Activated CD4-positive, alpha-beta T cell treated with anti-CD3 and anti-CD28 coated beads, Interleukin-2, amount 10 ng/mL, durations not matched to agents 7 days and 5 days (primary cell): ENCODE results near the gene FITM1. TPM values are rescaled to one million over a fixed set of nuclear protein-coding genes. Genes with fewer than 3 reads are reported as not detected.

Source experiments
- CTCF ChIA-PET: fragments of 350-600 bp; sonication (Branson Sonifier 250); formaldehyde crosslinking; loops from one replicate; lab custom pipeline; 2021; ENCODE audit warnings: antibody characterized with exemption; lab: Charles Lee
- POLR2A ChIA-PET: fragments of 350-600 bp; sonication (Branson Sonifier 250); formaldehyde crosslinking; loops from one replicate; lab custom pipeline; 2021; ENCODE audit warnings: antibody characterized with exemption; lab: Charles Lee
- DNase-seq: peaks from one replicate; pipeline ENCODE4 v3.0.0-alpha.2; 2020
- H3K27ac Mint-ChIP-seq: one replicate; pipeline ENCODE4 v1.8.0; 2021; ENCODE audit warnings: mild to moderate bottlenecking, moderate library complexity, mixed read lengths
- H3K27me3 Mint-ChIP-seq: one replicate; pipeline ENCODE4 v1.8.0; 2021; ENCODE audit warnings: mixed read lengths
- H3K36me3 Mint-ChIP-seq: one replicate; pipeline ENCODE4 v1.8.0; 2021; ENCODE audit warnings: low read depth, mixed read lengths
- H3K4me1 Mint-ChIP-seq: one replicate; pipeline ENCODE4 v1.8.0; 2021; ENCODE audit warnings: mixed read lengths
- H3K4me3 Mint-ChIP-seq: one replicate; pipeline ENCODE4 v1.8.0; 2021; ENCODE audit warnings: mild to moderate bottlenecking, moderate library complexity, mixed read lengths
- H3K9me3 Mint-ChIP-seq: one replicate; pipeline ENCODE4 v1.8.0; 2021; ENCODE audit warnings: mixed read lengths
- total RNA-seq, 2 experiments: library from RNA; stranded (reverse); gene quantifications; one replicate each; pipeline ENCODE4 v1.2.3, GENCODE V29; 2021

Gene FITM1
- total RNA-seq, 2 experiments from 2014 or later, result 1.9 to 2.0 TPM

GRCh38 chr14:24159777-24160498, 29.5 kb downstream of the FITM1 start:
- Mint-ChIP-seq H3K4me3 (peak overlapping the region; percentile 31), H3K4me1 (peaks cover 52% of the 10 kb centered on the region), H3K27me3 (no peaks in the 10 kb centered on the region), H3K36me3 (peaks cover 84% of the 10 kb centered on the region), H3K27ac (peak overlapping the region; percentile 100), H3K9me3 (no peaks in the 10 kb centered on the region)
- DNase-seq, result no peak
- ChIA-PET POLR2A (interaction anchor here (0.7 to 3.4 kb wide), 3 partner anchors 9 to 23 kb away, joined by 4 to 25 read pairs (median 6); partner anchors contain the start of genes PSME1, PSME2 and RNF31), CTCF (interaction anchor here (1.1 to 6.2 kb wide), 22 partner anchors 8 to 266 kb away, joined by 3 to 69 read pairs (median 12); partner anchors contain the start of genes CIDEB, DCAF11, EMC9 and IPO4)

GRCh38 chr14:24160499-24160849, 30.0 kb downstream of the FITM1 start:
- Mint-ChIP-seq H3K27ac (peak overlapping the region; percentile 100), H3K4me1 (peaks cover 54% of the 10 kb centered on the region), H3K4me3 (peak overlapping the region; percentile 93), H3K27me3 (no peaks in the 10 kb centered on the region), H3K36me3 (peaks cover 84% of the 10 kb centered on the region), H3K9me3 (no peaks in the 10 kb centered on the region)
- no peak for DNase-seq
- ChIA-PET CTCF (interaction anchor here (0.9 to 6.2 kb wide), 36 partner anchors 9 to 265 kb away, joined by 3 to 69 read pairs (median 7); partner anchors contain the start of genes CARMIL3, CHMP4A, CIDEB and DCAF11), POLR2A (interaction anchor here (1.3 to 3.4 kb wide), 5 partner anchors 13 to 82 kb away, joined by 5 to 25 read pairs (median 6); partner anchors contain the start of genes DCAF11, EMC9, NRL and PSME1)

- Mint-ChIP-seq H3K4me3 (peak within 1 kb of the TSS; percentile 93), H3K4me1 (peaks cover 58% of the 10 kb centered on the region), H3K27ac (peak within 1 kb of the TSS; percentile 100), H3K36me3 (peaks cover 85% of the 10 kb centered on the region), H3K27me3 (no peaks in the 10 kb centered on the region), H3K9me3 (no peaks in the 10 kb centered on the region)
- POLR2A ChIA-PET, result interaction anchor here (1.1 to 3.4 kb wide), 6 partner anchors 14 to 81 kb away, joined by 4 to 25 read pairs (median 6); partner anchors contain the start of genes DCAF11, EMC9, NRL and PSME1
- CTCF ChIA-PET, result interaction anchor here (0.7 to 6.2 kb wide), 41 partner anchors 9 to 265 kb away, joined by 3 to 69 read pairs (median 6); partner anchors contain the start of genes CARMIL3, CHMP4A, CIDEB and DCAF11
- DNase-seq, result peak; percentile 98
These were observed 30.7 kb downstream of the FITM1 start, which contains the start of gene IRF9 for GRCh38 chr14:24160850-24161804. IRF9 (plus strand) TSS chr14:24161265; CDS start chr14:24162145, 880 bp downstream.

- H3K4me3 Mint-ChIP-seq, result peak overlapping the region; percentile 93
- DNase-seq, result no peak
- peaks cover 65% of the 10 kb centered on the region for H3K4me1 Mint-ChIP-seq
- CTCF ChIA-PET, result interaction anchor here (1.0 to 6.2 kb wide), 21 partner anchors 11 to 155 kb away, joined by 3 to 69 read pairs (median 12); partner anchors contain the start of genes CHMP4A, DCAF11, EMC9 and IPO4
- POLR2A ChIA-PET, result interaction anchor here (0.7 to 3.4 kb wide), 4 partner anchors 15 to 80 kb away, joined by 5 to 25 read pairs (median 9); partner anchors contain the start of genes DCAF11, NRL, PSME2 and RNF31
- H3K36me3 Mint-ChIP-seq, result peaks cover 87% of the 10 kb centered on the region
- H3K27ac Mint-ChIP-seq, result peak overlapping the region; percentile 100
- no peaks in the 10 kb centered on the region for H3K27me3 Mint-ChIP-seq
- H3K9me3 Mint-ChIP-seq, result no peaks in the 10 kb centered on the region
These were observed 31.6 kb downstream of the FITM1 start for GRCh38 chr14:24162093-24162492.

- ChIA-PET POLR2A (no interaction called here), CTCF (interaction anchor here (6.2 kb wide), 1 partner anchor 10 kb away, joined by 49 read pairs; no protein-coding TSS in a partner anchor)
- peaks cover 75% of the 10 kb centered on the region for H3K4me1 Mint-ChIP-seq
- DNase-seq, result no peak
- H3K27me3 Mint-ChIP-seq, result no peaks in the 10 kb centered on the region
- H3K36me3 Mint-ChIP-seq, result peaks cover 84% of the 10 kb centered on the region
- peak overlapping the region; percentile 61 for H3K27ac Mint-ChIP-seq
- no peaks in the 10 kb centered on the region for H3K9me3 Mint-ChIP-seq
- peak overlapping the region; percentile 5 for H3K4me3 Mint-ChIP-seq
These were observed 34.1 kb downstream of the FITM1 start for GRCh38 chr14:24164518-24164991.

- CTCF ChIA-PET, result interaction anchor here (0.6 to 6.2 kb wide), 2 partner anchors 9 to 61 kb away, joined by 4 to 49 read pairs; no protein-coding TSS in a partner anchor
- Mint-ChIP-seq H3K27ac (no peak overlapping the region), H3K27me3 (no peaks in the 10 kb centered on the region), H3K9me3 (no peaks in the 10 kb centered on the region), H3K4me3 (no peak overlapping the region), H3K4me1 (peaks cover 71% of the 10 kb centered on the region), H3K36me3 (peaks cover 82% of the 10 kb centered on the region)
- POLR2A ChIA-PET, result no interaction called here
- DNase-seq, result no peak
These were observed 35.3 kb downstream of the FITM1 start for GRCh38 chr14:24165785-24166184.

GRCh38 chr14:24167469-24168114, 37.1 kb downstream of the FITM1 start:
- POLR2A ChIA-PET, result interaction anchor here (0.6 kb wide), 1 partner anchor 28 kb away, joined by 3 read pairs; the partner anchor contains the start of gene TM9SF1
- DNase-seq, result no peak
- Mint-ChIP-seq H3K9me3 (no peaks in the 10 kb centered on the region), H3K36me3 (peaks cover 74% of the 10 kb centered on the region), H3K27ac (peak overlapping the region; percentile 70), H3K4me1 (peaks cover 77% of the 10 kb centered on the region), H3K27me3 (no peaks in the 10 kb centered on the region), H3K4me3 (no peak overlapping the region)
- CTCF ChIA-PET, result interaction anchor here (1.6 kb wide), 1 partner anchor 13 kb away, joined by 5 read pairs; no protein-coding TSS in a partner anchor

- H3K4me3 Mint-ChIP-seq, result peak within 1 kb of the TSS; percentile 69
- H3K4me1 Mint-ChIP-seq, result peaks cover 55% of the 10 kb centered on the region
- ChIA-PET CTCF (interaction anchor here (0.6 to 6.2 kb wide), 6 partner anchors 9 to 870 kb away, joined by 3 to 49 read pairs (median 8); partner anchors contain the start of genes EMC9, IPO4 and IRF9), POLR2A (interaction anchor here (0.6 kb wide), 1 partner anchor 9 kb away, joined by 3 read pairs; no protein-coding TSS in a partner anchor)
- H3K36me3 Mint-ChIP-seq, result peaks cover 53% of the 10 kb centered on the region
- DNase-seq, result peak; percentile 67
- H3K27me3 Mint-ChIP-seq, result no peaks in the 10 kb centered on the region
- H3K27ac Mint-ChIP-seq, result peak within 1 kb of the TSS; percentile 86
- H3K9me3 Mint-ChIP-seq, result no peaks in the 10 kb centered on the region
These were observed 41.2 kb downstream of the FITM1 start, which contains the start of gene REC8 for GRCh38 chr14:24171422-24172260. REC8 (plus strand) TSS chr14:24172080; CDS start chr14:24172553, 473 bp downstream.

GRCh38 chr14:24172261-24172860, 41.9 kb downstream of the FITM1 start:
- ChIA-PET POLR2A (no interaction called here), CTCF (interaction anchor here (6.2 kb wide), 1 partner anchor 10 kb away, joined by 49 read pairs; the partner anchor contains the start of gene IRF9)
- no peak overlapping the region for H3K27ac Mint-ChIP-seq
- no peak for DNase-seq
- peaks cover 51% of the 10 kb centered on the region for H3K36me3 Mint-ChIP-seq
- peak overlapping the region; percentile 69 for H3K4me3 Mint-ChIP-seq
- no peaks in the 10 kb centered on the region for H3K9me3 Mint-ChIP-seq
- H3K27me3 Mint-ChIP-seq, result no peaks in the 10 kb centered on the region
- peaks cover 49% of the 10 kb centered on the region for H3K4me1 Mint-ChIP-seq

GRCh38 chr14:24172871-24173281, 42.4 kb downstream of the FITM1 start:
- Mint-ChIP-seq H3K4me3 (peak overlapping the region; percentile 69), H3K27ac (peak overlapping the region; percentile 54), H3K36me3 (peaks cover 51% of the 10 kb centered on the region), H3K4me1 (peaks cover 45% of the 10 kb centered on the region), H3K9me3 (no peaks in the 10 kb centered on the region), H3K27me3 (no peaks in the 10 kb centered on the region)
- ChIA-PET POLR2A (no interaction called here), CTCF (interaction anchor here (1.1 to 6.2 kb wide), 3 partner anchors 10 to 16 kb away, joined by 5 to 49 read pairs (median 6); partner anchors contain the start of genes IPO4 and IRF9)
- DNase-seq, result no peak
